Measurements from ENCODE around the gene NFIA.

The NFIA gene

DNA sequence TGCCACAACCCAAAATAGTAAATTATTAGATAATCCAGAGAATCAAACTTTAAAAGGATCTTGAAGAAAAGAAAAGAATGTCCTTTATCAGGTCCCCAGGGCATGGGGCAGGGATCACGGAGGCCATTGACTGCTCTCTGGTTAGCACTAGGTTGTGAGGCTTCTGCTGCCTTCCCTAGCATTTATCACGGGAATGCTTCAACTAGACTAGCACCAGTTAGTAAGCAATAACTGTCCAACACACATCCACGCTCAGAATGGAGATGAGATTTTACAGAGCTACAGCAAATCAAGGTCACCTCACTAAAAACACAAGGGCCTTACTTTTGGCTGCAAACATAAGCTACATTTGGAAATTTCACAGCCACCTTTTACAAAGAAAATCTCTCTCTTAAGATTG is 304.0 kb downstream of the NFIA start:
- Histone ChIP-seq H3K36me3 (ENCODE audit: control insufficient read depth, insufficient read depth, low read length) (no peaks in the 10 kb centered on the region), H3K27me3 (ENCODE audit: control insufficient read depth, insufficient read depth, low read length) (peaks cover 16% of the 10 kb centered on the region), H3K4me1 (ENCODE audit: control insufficient read depth, insufficient read depth, low read length) (no peaks in the 10 kb centered on the region), H3K9me3 (ENCODE audit: control insufficient read depth, insufficient read depth, low read length) (no peaks in the 10 kb centered on the region), H3K4me3 (ENCODE audit: low read depth, low read length) (no peak overlapping the region), H3K9ac (ENCODE audit: low read depth, low read length) (no peak overlapping the region), H3K27ac (ENCODE audit: low read depth, low read length) (no peak overlapping the region)

DNA sequence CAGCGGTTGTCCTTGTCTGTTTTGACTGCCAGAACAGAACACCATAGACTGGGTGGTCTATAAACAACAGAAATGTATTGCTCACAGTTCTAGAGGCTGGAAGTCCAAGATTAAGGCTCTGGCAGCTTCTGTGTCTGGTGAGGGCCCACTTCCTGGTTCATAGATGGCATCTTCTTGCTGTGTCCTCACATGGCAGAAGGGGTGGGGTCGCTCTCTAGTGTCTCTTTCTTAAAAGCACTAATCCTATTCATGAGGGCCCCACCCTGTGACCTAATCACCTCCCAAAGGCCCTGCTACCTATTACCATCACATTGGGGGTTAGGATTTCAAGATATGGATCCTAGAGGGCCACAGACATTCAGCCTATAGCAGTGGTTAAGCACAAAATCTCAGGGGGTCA is 304.4 kb downstream of the NFIA start:
- no peaks in the 10 kb centered on the region for H3K4me1 ChIP-seq (ENCODE audit: control insufficient read depth, insufficient read depth, low read length)
- H3K27me3 ChIP-seq (ENCODE audit: control insufficient read depth, insufficient read depth, low read length) = peaks cover 20% of the 10 kb centered on the region
- H3K36me3 ChIP-seq (ENCODE audit: control insufficient read depth, insufficient read depth, low read length) = no peaks in the 10 kb centered on the region
- H3K4me3 ChIP-seq (ENCODE audit: low read depth, low read length) = no peak overlapping the region
- no peaks in the 10 kb centered on the region for H3K9me3 ChIP-seq (ENCODE audit: control insufficient read depth, insufficient read depth, low read length)
- H3K27ac ChIP-seq (ENCODE audit: low read depth, low read length) = no peak overlapping the region
- H3K9ac ChIP-seq (ENCODE audit: low read depth, low read length) = no peak overlapping the region

DNA sequence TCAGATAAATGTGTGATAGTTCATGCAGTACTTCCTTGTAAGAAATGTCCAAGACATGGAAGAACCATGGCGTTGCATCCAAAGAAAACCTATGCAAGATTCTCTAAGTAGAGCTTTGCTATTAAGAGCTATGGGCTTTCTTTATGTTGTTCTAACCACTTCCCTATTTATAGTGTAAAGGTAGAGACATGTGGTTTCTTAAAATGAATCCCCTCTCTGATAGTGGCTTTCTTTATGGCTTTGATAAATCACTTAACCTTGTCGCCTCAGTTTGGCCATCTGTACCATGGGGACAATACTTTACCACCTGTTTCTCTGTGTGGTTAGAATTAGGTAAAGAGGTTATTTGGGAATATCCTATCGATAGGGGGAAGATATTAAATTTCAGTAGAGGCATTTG is 305.5 kb downstream of the NFIA start:
- Histone ChIP-seq H3K27ac (ENCODE audit: low read depth, low read length) (no peak overlapping the region), H3K4me3 (ENCODE audit: low read depth, low read length) (no peak overlapping the region), H3K4me1 (ENCODE audit: control insufficient read depth, insufficient read depth, low read length) (no peaks in the 10 kb centered on the region), H3K9me3 (ENCODE audit: control insufficient read depth, insufficient read depth, low read length) (no peaks in the 10 kb centered on the region), H3K9ac (ENCODE audit: low read depth, low read length) (no peak overlapping the region), H3K27me3 (ENCODE audit: control insufficient read depth, insufficient read depth, low read length) (peaks cover 31% of the 10 kb centered on the region), H3K36me3 (ENCODE audit: control insufficient read depth, insufficient read depth, low read length) (no peaks in the 10 kb centered on the region)

DNA sequence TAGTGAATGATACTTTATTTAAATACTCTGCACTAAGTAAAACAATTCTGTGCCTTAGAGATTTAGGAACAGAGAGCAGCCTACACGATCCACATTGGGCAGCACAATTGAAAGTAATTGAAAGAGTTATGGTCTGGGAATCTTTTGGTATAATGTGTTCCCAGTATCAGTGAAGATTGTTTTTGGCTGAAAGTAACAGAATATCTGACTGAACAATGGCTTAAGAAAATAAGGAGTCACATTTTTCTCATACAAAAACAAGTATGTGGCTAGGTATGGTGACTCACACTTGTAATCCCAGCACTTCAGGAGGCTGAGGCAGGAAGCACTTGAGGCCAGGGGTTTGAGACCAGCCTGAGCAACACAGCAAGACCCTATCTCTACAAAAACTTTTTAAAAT is 306.2 kb downstream of the NFIA start:
- H3K4me1 ChIP-seq (ENCODE audit: control insufficient read depth, insufficient read depth, low read length) = no peaks in the 10 kb centered on the region
- H3K36me3 ChIP-seq (ENCODE audit: control insufficient read depth, insufficient read depth, low read length) = no peaks in the 10 kb centered on the region
- H3K4me3 ChIP-seq (ENCODE audit: low read depth, low read length) = no peak overlapping the region
- H3K9ac ChIP-seq (ENCODE audit: low read depth, low read length) = no peak overlapping the region
- H3K27ac ChIP-seq (ENCODE audit: low read depth, low read length) = no peak overlapping the region
- no peaks in the 10 kb centered on the region for H3K9me3 ChIP-seq (ENCODE audit: control insufficient read depth, insufficient read depth, low read length)
- H3K27me3 ChIP-seq (ENCODE audit: control insufficient read depth, insufficient read depth, low read length) = peaks cover 33% of the 10 kb centered on the region

DNA sequence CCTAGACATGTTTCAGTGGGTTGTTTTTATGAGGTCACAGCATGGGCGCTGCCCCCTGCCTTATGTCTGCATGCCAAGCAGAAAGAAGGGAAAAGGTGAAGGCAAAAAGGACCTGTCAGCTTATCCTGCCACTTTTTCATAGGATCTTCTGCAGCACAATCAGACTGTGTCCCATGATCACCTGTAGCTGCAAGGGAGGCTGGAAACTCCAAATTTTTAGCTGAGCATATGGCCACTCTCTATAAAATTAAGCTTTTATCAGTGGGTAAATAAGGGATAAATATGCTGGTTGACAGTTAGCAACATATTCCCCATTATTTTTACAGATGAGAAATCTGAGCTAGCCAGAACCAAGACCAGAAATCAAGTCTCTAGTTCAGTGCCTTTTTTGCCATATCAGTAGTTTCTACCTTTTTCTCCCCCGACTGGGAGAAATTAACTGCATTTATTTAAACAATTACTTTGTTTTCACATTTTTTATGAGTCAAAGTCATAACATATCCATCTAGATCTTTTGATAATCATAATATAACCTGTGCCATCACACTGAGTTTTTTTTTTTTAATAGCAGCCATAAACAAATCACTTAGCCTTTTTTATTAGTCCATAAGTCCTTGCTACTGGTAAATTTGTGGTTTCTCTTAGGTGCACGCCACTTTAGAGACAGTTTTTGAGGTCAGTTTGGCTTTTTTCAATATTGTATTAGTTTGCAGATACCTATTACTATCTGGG is 307.0 kb downstream of the NFIA start:
- H3K4me3 ChIP-seq (ENCODE audit: low read depth, low read length) = no peak overlapping the region
- H3K4me1 ChIP-seq (ENCODE audit: control insufficient read depth, insufficient read depth, low read length) = no peaks in the 10 kb centered on the region
- no peak overlapping the region for H3K9ac ChIP-seq (ENCODE audit: low read depth, low read length)
- no peaks in the 10 kb centered on the region for H3K9me3 ChIP-seq (ENCODE audit: control insufficient read depth, insufficient read depth, low read length)
- H3K27ac ChIP-seq (ENCODE audit: low read depth, low read length) = no peak overlapping the region
- H3K27me3 ChIP-seq (ENCODE audit: control insufficient read depth, insufficient read depth, low read length) = peaks cover 33% of the 10 kb centered on the region
- no peaks in the 10 kb centered on the region for H3K36me3 ChIP-seq (ENCODE audit: control insufficient read depth, insufficient read depth, low read length)

DNA sequence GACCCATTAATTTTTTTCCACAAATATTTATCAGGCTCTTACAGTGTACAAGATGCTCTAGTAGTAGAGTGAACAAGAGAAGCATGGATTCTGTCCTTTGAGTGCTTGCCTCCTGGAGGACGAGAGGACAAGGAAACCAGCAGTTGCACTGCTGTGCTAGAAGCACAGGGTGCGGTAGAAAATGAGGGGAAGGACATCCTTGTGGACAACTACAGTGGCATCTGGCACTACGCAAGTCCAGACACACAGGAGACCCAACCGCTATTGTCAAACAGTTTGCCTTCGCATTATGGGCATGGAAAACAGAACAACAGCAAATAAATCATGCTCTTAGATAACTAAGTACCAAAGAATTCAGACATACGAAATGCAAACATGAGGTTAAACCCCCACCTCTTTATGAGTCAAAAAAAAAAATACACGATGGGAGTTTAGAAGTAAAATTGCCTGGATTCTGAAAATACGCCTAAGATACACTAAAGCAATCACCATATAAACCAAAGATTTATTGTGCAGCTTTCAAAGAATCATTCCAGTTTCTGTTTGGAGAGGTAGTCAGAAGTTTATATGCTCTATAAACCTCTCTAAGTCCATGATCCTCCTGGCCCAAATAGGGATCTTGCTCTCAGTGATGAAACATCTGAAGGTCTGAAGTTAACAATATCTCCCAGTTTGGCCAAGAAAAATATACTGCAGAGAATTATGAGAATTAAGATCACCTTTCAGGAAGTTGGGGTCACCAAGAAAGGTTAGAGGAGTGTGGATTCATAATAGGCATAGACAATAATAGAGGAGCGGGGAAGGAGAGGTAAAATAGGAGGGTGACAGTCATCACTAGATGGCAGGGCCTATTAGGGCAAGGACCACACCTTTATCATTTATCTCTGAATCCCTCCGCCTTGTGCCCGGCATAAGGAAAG is 307.8 kb downstream of the NFIA start:
- Histone ChIP-seq H3K36me3 (ENCODE audit: control insufficient read depth, insufficient read depth, low read length) (no peaks in the 10 kb centered on the region), H3K9ac (ENCODE audit: low read depth, low read length) (no peak overlapping the region)

DNA sequence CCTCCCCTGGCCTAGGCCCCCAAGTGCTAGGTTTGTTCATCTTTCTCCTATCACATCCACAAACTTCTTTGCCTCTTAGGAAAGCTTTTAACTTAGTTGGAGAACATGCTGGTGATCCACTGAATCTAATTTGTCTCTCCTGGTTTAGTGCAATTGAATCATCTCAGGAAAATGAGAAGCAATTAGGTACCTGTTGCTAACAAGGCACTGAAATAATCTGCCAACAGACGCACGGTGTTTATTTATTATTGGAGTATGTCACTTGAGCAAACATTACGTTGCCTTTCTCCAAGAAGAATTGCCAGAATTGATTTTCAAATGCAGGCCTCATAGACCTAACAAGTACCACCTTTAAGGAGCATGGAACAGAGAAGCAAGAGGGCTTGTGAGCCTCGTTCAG is 309.4 kb downstream of the NFIA start:
- H3K36me3 ChIP-seq (ENCODE audit: control insufficient read depth, insufficient read depth, low read length) = no peaks in the 10 kb centered on the region
- no peak overlapping the region for H3K27ac ChIP-seq (ENCODE audit: low read depth, low read length)
- H3K4me1 ChIP-seq (ENCODE audit: control insufficient read depth, insufficient read depth, low read length) = no peaks in the 10 kb centered on the region
- no peaks in the 10 kb centered on the region for H3K9me3 ChIP-seq (ENCODE audit: control insufficient read depth, insufficient read depth, low read length)
- H3K27me3 ChIP-seq (ENCODE audit: control insufficient read depth, insufficient read depth, low read length) = peaks cover 38% of the 10 kb centered on the region
- H3K9ac ChIP-seq (ENCODE audit: low read depth, low read length) = no peak overlapping the region
- no peak overlapping the region for H3K4me3 ChIP-seq (ENCODE audit: low read depth, low read length)

More for the DNA sequence above, 307.8 kb downstream of the NFIA start:
- no peak overlapping the region for H3K27ac ChIP-seq (ENCODE audit: low read depth, low read length)
- H3K27me3 ChIP-seq (ENCODE audit: control insufficient read depth, insufficient read depth, low read length) = peaks cover 36% of the 10 kb centered on the region
- no peaks in the 10 kb centered on the region for H3K4me1 ChIP-seq (ENCODE audit: control insufficient read depth, insufficient read depth, low read length)
- H3K4me3 ChIP-seq (ENCODE audit: low read depth, low read length) = no peak overlapping the region
- H3K9me3 ChIP-seq (ENCODE audit: control insufficient read depth, insufficient read depth, low read length) = no peaks in the 10 kb centered on the region

DNA sequence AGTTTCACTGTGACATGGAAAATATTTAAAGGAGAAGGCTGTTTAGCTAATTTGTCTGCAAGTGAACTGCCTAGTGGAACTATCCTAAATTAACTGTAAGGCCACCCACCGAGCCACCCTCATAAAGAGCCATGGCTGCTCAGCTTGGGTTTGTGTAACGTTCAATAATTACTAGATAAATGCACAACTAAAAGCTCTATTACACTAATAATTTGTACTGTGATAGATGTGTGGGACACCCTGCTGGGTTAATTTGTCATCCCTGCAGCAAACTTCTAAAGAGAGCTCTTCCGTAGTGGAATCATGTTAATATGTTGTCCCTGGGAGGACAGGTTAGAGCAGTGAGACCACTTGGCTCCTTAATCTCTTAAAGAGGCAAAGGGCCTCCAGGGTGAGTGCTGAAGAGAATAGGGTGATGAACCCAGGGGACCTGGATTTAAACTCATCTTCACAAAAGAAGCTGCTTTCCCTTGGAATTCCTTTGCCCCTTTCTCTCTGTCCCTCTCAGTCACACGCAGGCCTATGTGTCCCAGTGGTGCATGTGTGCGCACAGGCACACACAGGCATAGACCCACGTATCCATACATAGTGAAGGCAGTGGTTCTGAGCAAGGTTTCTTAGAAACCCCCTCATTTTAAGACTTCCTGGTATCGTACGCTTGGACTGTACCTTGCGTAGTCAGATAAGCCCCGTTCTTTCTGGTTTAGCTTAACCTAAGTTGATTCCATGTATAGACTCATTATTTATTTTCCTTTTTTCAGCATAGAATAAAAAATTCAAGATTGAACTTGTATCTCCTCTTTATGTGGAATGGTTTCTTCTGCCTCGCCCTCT is 310.3 kb downstream of the NFIA start:
- H3K36me3 ChIP-seq (ENCODE audit: control insufficient read depth, insufficient read depth, low read length) = no peaks in the 10 kb centered on the region
- H3K9me3 ChIP-seq (ENCODE audit: control insufficient read depth, insufficient read depth, low read length) = no peaks in the 10 kb centered on the region
- H3K9ac ChIP-seq (ENCODE audit: low read depth, low read length) = no peak overlapping the region
- no peak overlapping the region for H3K4me3 ChIP-seq (ENCODE audit: low read depth, low read length)
- H3K27me3 ChIP-seq (ENCODE audit: control insufficient read depth, insufficient read depth, low read length) = peaks cover 38% of the 10 kb centered on the region
- no peak overlapping the region for H3K27ac ChIP-seq (ENCODE audit: low read depth, low read length)
- H3K4me1 ChIP-seq (ENCODE audit: control insufficient read depth, insufficient read depth, low read length) = no peaks in the 10 kb centered on the region

DNA sequence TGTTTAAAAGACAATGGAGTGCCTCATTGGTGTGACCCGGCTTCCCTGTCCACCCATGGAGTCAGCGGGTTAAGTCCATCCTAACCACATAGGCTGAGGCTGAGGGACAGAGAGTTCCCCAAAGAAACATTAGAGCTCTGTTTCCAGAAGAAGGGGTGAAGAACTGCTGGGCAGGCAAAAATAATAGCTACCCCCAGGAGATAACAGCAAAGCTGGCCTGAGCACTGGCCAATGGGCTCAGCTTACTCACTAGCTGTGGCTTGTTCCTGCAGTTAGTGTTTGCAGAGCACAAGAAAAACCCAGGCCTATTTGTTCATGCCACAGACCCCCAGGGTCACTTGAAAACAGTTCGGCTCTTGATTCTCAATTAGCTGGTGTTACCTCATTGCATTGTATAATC is 311.2 kb downstream of the NFIA start:
- H3K27me3 ChIP-seq (ENCODE audit: control insufficient read depth, insufficient read depth, low read length) = peaks cover 38% of the 10 kb centered on the region
- H3K27ac ChIP-seq (ENCODE audit: low read depth, low read length) = no peak overlapping the region
- peaks cover 3% of the 10 kb centered on the region; the same call in 1 of the 2 replicates for H3K4me1 ChIP-seq (ENCODE audit: control insufficient read depth, insufficient read depth, low read length)
- H3K36me3 ChIP-seq (ENCODE audit: control insufficient read depth, insufficient read depth, low read length) = no peaks in the 10 kb centered on the region
- H3K9ac ChIP-seq (ENCODE audit: low read depth, low read length) = no peak overlapping the region
- H3K9me3 ChIP-seq (ENCODE audit: control insufficient read depth, insufficient read depth, low read length) = no peaks in the 10 kb centered on the region
- no peak overlapping the region for H3K4me3 ChIP-seq (ENCODE audit: low read depth, low read length)

DNA sequence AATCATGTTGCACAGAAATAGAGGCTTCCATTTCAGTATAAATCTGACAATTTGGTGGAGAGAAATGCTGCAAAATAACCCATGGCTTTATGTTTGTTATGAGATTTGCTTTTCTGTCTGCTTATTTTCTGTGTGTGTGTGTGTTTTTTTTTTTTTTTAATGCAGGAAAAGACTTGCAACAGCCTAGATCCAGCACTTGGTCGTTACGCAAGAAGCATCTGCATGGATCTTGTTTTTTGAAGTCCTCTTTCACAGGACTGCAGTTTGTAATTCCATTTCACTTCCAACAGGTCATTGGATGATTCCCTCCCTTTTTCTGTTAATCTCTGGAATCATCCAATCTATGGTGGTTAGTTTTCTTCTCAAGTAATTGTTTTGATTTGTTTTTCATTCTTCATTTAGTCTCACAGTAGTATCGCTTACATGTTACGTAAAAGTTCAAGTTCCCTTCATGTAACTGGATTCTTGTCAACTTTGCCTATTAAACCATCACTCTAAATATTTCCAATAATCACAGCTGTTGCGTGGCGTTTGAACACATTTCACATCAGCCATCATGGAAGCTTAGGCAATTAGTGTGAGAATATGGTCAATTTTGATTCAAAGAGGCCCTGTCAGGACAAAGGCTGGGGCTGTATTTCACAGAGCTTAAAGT is 312.9 kb downstream of the NFIA start:
- peaks cover 9% of the 10 kb centered on the region; the same call in 1 of the 2 replicates for H3K4me1 ChIP-seq (ENCODE audit: control insufficient read depth, insufficient read depth, low read length)
- H3K27me3 ChIP-seq (ENCODE audit: control insufficient read depth, insufficient read depth, low read length) = peaks cover 33% of the 10 kb centered on the region
- no peaks in the 10 kb centered on the region for H3K9me3 ChIP-seq (ENCODE audit: control insufficient read depth, insufficient read depth, low read length)
- H3K27ac ChIP-seq (ENCODE audit: low read depth, low read length) = no peak overlapping the region
- H3K9ac ChIP-seq (ENCODE audit: low read depth, low read length) = no peak overlapping the region
- H3K4me3 ChIP-seq (ENCODE audit: low read depth, low read length) = no peak overlapping the region
- H3K36me3 ChIP-seq (ENCODE audit: control insufficient read depth, insufficient read depth, low read length) = no peaks in the 10 kb centered on the region
